HepG2 (cell line): Measurements from ENCODE around the gene NAP1L4. TPM values are rescaled to one million over a fixed set of nuclear protein-coding genes. Genes with fewer than 3 reads are reported as not detected.

Experiments used
- ASH2L ChIP-seq: fragments of 300-600, 200-600 bp; sonication (generic); IDR thresholded peaks from 2 replicates; pipeline ENCODE4 v1.7.0; 2017; ENCODE audit warnings: low read depth, mild to moderate bottlenecking, moderate library complexity, mixed read lengths, low read length; ENCODE audit not compliant: insufficient read length
- ATF4 ChIP-seq, 2 experiments: fragments of 450-650 bp in 1 of 2; sonication (generic) in 1 of 2; formaldehyde crosslinking; IDR thresholded peaks; 2 replicates each; pipeline versions ENCODE4 v1.5.0 to v1.8.0; 2020 to 2022; ENCODE audit warnings: mild to moderate bottlenecking in 1 of 2, missing genetic modification reagents in 1 of 2
- CBX1 ChIP-seq: IDR thresholded peaks from one replicate; pipeline ENCODE4 v1.6.1; 2016; ENCODE audit warnings: antibody characterized with exemption, low read depth
- EHMT2 ChIP-seq: fragments of 200-600 bp; sonication (generic); IDR thresholded peaks from 2 replicates; pipeline ENCODE4 v1.7.0; 2017; ENCODE audit warnings: antibody characterized with exemption, low read depth, low read length, borderline replicate concordance
- GABPA ChIP-seq, 2 experiments: IDR thresholded peaks; 2 replicates each; pipeline ENCODE4 v1.6.1; 2011 to 2016; ENCODE audit warnings: low read depth in 2 of 2, low read length in 1 of 2, missing biosample characterization in 1 of 2, missing genetic modification characterization in 1 of 2
- KDM5A ChIP-seq: fragments of 200-600 bp; sonication (generic); IDR thresholded peaks from 2 replicates; pipeline ENCODE4 v1.7.0; 2018; ENCODE audit warnings: antibody characterized with exemption, mild to moderate bottlenecking, low read length, borderline replicate concordance
- KMT2A ChIP-seq: sonication (generic); formaldehyde crosslinking; IDR thresholded peaks from 2 replicates; pipeline ENCODE4 v1.4.0; 2020; ENCODE audit warnings: missing genetic modification reagents
- MAFK ChIP-seq, 2 experiments: IDR thresholded peaks in 1 of 2; conservative IDR thresholded peaks in 1 of 2; 2 replicates each; pipeline ENCODE4 v1.6.1; 2011; ENCODE audit warnings: improper control_type of control experiment in 2 of 2, low read length in 2 of 2
- MXD4 ChIP-seq: IDR thresholded peaks from 2 replicates; pipeline ENCODE4 v1.6.1; 2016; ENCODE audit warnings: mild to moderate bottlenecking, missing biosample characterization, missing genetic modification reagents
- MYC ChIP-seq: sonication (generic); formaldehyde crosslinking; IDR thresholded peaks from 2 replicates; pipeline ENCODE4 v1.9.0; 2021; ENCODE audit warnings: missing genetic modification reagents, borderline replicate concordance
- PRPF4 ChIP-seq: fragments of 200-400 bp; formaldehyde crosslinking; IDR thresholded peaks from 2 replicates; pipeline ENCODE4 v1.6.1; 2016; ENCODE audit warnings: low read length, low read depth; ENCODE audit not compliant: poor library complexity, severe bottlenecking
- SNAPC2 ChIP-seq: sonication (generic); formaldehyde crosslinking; IDR thresholded peaks from 2 replicates; pipeline ENCODE4 v1.8.1; 2022; ENCODE audit warnings: mild to moderate bottlenecking, missing genetic modification reagents
- SP4 ChIP-seq: sonication (generic); formaldehyde crosslinking; IDR thresholded peaks from 2 replicates; pipeline ENCODE4 v1.8.1; 2023; ENCODE audit warnings: mild to moderate bottlenecking, missing genetic modification reagents
- SPEN ChIP-seq: sonication (generic); formaldehyde crosslinking; IDR thresholded peaks from 2 replicates; pipeline ENCODE4 v1.5.1; 2020; ENCODE audit warnings: low read depth, mild to moderate bottlenecking, missing genetic modification reagents
- TEAD2 ChIP-seq: sonication (generic); formaldehyde crosslinking; IDR thresholded peaks from 2 replicates; pipeline ENCODE4 v1.9.0; 2021; ENCODE audit warnings: missing genetic modification reagents
- TRIM24 ChIP-seq: sonication (generic); formaldehyde crosslinking; IDR thresholded peaks from 2 replicates; pipeline ENCODE4 v1.8.0; 2022; ENCODE audit warnings: mild to moderate bottlenecking, missing genetic modification reagents
- ZNF776 ChIP-seq: sonication (generic); formaldehyde crosslinking; IDR thresholded peaks from 2 replicates; pipeline ENCODE4 v1.4.0; 2020; ENCODE audit warnings: mild to moderate bottlenecking, missing genetic modification reagents
- ZNF816 ChIP-seq: sonication (generic); formaldehyde crosslinking; IDR thresholded peaks from 2 replicates; pipeline ENCODE4 v1.8.0; 2022; ENCODE audit warnings: missing genetic modification reagents, mild to moderate bottlenecking, borderline replicate concordance
- polyA plus RNA-seq, 8 experiments: library from polyadenylated mRNA; depleted of rRNA in 3 of 8; stranded (reverse) in 7 of 8; unstranded in 1 of 8; fragments of >200 nt; fragmentation: Illumina TruSeq in 4 of 8; extraction: Trizol in 4 of 8; gene quantifications; 2 replicates each; pipeline versions ENCODE4 v1.2.1 to v1.2.3, GENCODE V29; 2011 to 2016; ENCODE audit warnings: low read depth in 4 of 8, missing spikeins in 1 of 8, mixed read lengths in 1 of 8; ENCODE audit not compliant: insufficient read depth in 1 of 8
- total RNA-seq, 5 experiments: library from RNA; depleted of rRNA; stranded (reverse); fragments of >200 nt; fragmentation: Illumina TruSeq; extraction: Trizol; gene quantifications; 2 replicates each; pipeline ENCODE4 v1.2.3, GENCODE V29; 2016; ENCODE audit warnings: low read depth in 1 of 5
- TF ChIP-seq, protein P1 (sequence below): sonication (generic); formaldehyde crosslinking; IDR thresholded peaks from 2 replicates; pipeline ENCODE4 v1.4.0; 2020; ENCODE audit warnings: low read depth, missing genetic modification reagents
- TF ChIP-seq, protein P2 (sequence below): sonication (generic); formaldehyde crosslinking; IDR thresholded peaks from 2 replicates; pipeline ENCODE4 v1.5.1; 2020; ENCODE audit warnings: mild to moderate bottlenecking, missing genetic modification reagents, moderate library complexity

NAP1L4 gene
- total and polyA plus RNA-seq, 2 of the 13 experiments (the other 11 are each of a cell fraction or from before 2014, with no cell fraction given), result 64.0 to 186 TPM

- TF ChIP-seq MXD4 (CRISPR knock-in tag) (peak; percentile 92), ZNF816 (CRISPR knock-in tag) (no peak), ZNF776 (peak; percentile 55), ATF4 (CRISPR knock-in tag; IDR thresholded peaks at IDR 0.05) (no peak; a peak in 1 of 4 replicates), ASH2L (peak; percentile 66), TEAD2 (no peak), MAFK (conservative IDR thresholded peaks at IDR 0.05 in 1 of 2, IDR thresholded peaks at IDR 0.05 in 1 of 2; ENCODE audit: low read length in 2 of 2) (peak in 1 of 2 experiments; percentile 43; a peak in 1 of 4 replicates), SNAPC2 (CRISPR knock-in tag) (no peak), CBX1 (peak; percentile 23), KMT2A (CRISPR knock-in tag) (peak; percentile 66), SP4 (peak; percentile 36), TRIM24 (CRISPR knock-in tag) (no peak), EHMT2 (no peak), KDM5A (peak; percentile 34; the same call in 1 of the 2 replicates), PRPF4 (no peak), GABPA (IDR thresholded peaks at IDR 0.05; ENCODE audit: low read depth, low read length) (no peak), GABPA (CRISPR knock-in tag; IDR thresholded peaks at IDR 0.05; ENCODE audit: low read depth) (peak; percentile 30; the same call in 1 of the 2 replicates), MYC (CRISPR knock-in tag) (peak; percentile 90), SPEN (CRISPR knock-in tag) (peak; percentile 76; the same call in 1 of the 2 replicates)
- TF ChIP-seq, protein P1, sequence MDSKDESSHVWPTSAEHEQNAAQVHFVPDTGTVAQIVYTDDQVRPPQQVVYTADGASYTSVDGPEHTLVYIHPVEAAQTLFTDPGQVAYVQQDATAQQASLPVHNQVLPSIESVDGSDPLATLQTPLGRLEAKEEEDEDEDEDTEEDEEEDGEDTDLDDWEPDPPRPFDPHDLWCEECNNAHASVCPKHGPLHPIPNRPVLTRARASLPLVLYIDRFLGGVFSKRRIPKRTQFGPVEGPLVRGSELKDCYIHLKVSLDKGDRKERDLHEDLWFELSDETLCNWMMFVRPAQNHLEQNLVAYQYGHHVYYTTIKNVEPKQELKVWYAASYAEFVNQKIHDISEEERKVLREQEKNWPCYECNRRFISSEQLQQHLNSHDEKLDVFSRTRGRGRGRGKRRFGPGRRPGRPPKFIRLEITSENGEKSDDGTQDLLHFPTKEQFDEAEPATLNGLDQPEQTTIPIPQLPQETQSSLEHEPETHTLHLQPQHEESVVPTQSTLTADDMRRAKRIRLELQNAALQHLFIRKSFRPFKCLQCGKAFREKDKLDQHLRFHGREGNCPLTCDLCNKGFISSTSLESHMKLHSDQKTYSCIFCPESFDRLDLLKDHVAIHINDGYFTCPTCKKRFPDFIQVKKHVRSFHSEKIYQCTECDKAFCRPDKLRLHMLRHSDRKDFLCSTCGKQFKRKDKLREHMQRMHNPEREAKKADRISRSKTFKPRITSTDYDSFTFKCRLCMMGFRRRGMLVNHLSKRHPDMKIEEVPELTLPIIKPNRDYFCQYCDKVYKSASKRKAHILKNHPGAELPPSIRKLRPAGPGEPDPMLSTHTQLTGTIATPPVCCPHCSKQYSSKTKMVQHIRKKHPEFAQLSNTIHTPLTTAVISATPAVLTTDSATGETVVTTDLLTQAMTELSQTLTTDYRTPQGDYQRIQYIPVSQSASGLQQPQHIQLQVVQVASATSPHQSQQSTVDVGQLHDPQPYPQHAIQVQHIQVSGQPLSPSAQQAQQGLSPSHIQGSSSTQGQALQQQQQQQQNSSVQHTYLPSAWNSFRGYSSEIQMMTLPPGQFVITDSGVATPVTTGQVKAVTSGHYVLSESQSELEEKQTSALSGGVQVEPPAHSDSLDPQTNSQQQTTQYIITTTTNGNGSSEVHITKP, result no peak
- TF ChIP-seq, protein P2, sequence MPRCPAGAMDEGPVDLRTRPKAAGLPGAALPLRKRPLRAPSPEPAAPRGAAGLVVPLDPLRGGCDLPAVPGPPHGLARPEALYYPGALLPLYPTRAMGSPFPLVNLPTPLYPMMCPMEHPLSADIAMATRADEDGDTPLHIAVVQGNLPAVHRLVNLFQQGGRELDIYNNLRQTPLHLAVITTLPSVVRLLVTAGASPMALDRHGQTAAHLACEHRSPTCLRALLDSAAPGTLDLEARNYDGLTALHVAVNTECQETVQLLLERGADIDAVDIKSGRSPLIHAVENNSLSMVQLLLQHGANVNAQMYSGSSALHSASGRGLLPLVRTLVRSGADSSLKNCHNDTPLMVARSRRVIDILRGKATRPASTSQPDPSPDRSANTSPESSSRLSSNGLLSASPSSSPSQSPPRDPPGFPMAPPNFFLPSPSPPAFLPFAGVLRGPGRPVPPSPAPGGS, result no peak
These were observed at the start of gene NAP1L4 (continued) for GRCh38 chr11:2992234-2992996.
